22Rv1 (cell line): ENCODE measurements around the gene FUT8.

Experiments
- ZFX ChIP-seq: fragments of 450-650 bp; IDR thresholded peaks from 2 replicates; pipeline ENCODE4 v1.6.1; 2017; ENCODE audit warnings: antibody characterized with exemption, borderline replicate concordance
- TF ChIP-seq, protein P1 (sequence below): fragments of 450-650 bp; IDR thresholded peaks from 2 replicates; pipeline ENCODE4 v1.5.1; 2017; ENCODE audit warnings: mild to moderate bottlenecking

DNA sequence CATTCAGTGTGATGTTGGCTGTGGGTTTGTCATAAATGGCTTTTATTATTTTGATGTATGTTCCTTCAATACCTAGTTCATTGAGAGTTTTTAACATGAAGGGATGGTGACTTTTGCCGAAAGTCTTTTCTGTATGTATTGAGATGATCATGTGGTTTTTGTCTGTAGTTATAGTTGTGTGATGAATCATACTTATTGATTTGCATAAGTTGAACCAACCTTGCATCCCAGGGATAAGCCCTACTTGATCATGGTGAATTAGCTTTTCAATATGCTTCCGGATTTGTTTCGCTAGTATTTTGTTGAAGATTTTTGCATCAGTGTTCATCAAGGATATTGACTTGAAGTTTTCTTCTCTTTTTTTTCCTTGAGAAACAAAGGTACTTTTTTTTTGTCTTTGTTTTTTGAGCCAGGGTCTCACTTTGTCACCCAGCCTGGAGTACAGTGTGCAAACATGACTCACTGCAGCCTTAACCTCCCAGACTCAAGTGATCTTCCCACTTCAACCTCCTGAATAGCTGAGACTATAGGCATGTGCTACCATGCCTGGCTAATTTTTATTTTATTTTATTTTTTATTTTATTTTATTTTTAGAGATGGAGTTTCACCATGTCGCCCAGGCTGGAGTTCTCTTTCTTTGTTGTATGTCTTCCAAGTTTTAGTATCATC is 121.3 kb downstream of the FUT8 start:
- TF ChIP-seq, protein P1, sequence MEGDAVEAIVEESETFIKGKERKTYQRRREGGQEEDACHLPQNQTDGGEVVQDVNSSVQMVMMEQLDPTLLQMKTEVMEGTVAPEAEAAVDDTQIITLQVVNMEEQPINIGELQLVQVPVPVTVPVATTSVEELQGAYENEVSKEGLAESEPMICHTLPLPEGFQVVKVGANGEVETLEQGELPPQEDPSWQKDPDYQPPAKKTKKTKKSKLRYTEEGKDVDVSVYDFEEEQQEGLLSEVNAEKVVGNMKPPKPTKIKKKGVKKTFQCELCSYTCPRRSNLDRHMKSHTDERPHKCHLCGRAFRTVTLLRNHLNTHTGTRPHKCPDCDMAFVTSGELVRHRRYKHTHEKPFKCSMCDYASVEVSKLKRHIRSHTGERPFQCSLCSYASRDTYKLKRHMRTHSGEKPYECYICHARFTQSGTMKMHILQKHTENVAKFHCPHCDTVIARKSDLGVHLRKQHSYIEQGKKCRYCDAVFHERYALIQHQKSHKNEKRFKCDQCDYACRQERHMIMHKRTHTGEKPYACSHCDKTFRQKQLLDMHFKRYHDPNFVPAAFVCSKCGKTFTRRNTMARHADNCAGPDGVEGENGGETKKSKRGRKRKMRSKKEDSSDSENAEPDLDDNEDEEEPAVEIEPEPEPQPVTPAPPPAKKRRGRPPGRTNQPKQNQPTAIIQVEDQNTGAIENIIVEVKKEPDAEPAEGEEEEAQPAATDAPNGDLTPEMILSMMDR: no peak
- TF ChIP-seq ZFX: no peak
